Measurements from ENCODE around the gene IL10. TPM values are rescaled to one million over a fixed set of nuclear protein-coding genes. Genes with fewer than 3 reads are reported as not detected.

The IL10 gene
- total RNA-seq, 1 donor from 2014 or later, result not detected

Other genes with a start within 250 kb of the IL10 start
- gene EIF2D, start 160.0 kb downstream of the IL10 start, total RNA-seq, result 36.7 and 42.7 TPM in 2 replicates
- gene DYRK3, start 137.0 kb downstream of the IL10 start, total RNA-seq, result 11.5 and 14.9 TPM in 2 replicates
- 67.2 and 74.5 TPM in 2 replicates for gene MAPKAPK2, start 87.6 kb downstream of the IL10 start, total RNA-seq
- gene IL19, start 1.7 kb downstream of the IL10 start, total RNA-seq, result not detected in 2 replicates
- not detected in 2 replicates for gene IL20, start 93.1 kb upstream of the IL10 start, total RNA-seq
- not detected in 2 replicates for gene IL24, start 124.9 kb upstream of the IL10 start, total RNA-seq
- gene FCMR, start 149.4 kb upstream of the IL10 start, total RNA-seq, result not detected in 2 replicates
- gene PIGR, start 174.0 kb upstream of the IL10 start, total RNA-seq, result not detected in 2 replicates
- not detected in 2 replicates for gene FCAMR, start 198.0 kb upstream of the IL10 start, total RNA-seq

All from myocyte (in vitro differentiated cells).